IMR-90 (cell line): Measurements from ENCODE around the gene RUSF1.

Source experiments
- POLR2A ChIP-seq: IDR thresholded peaks from 2 replicates; pipeline ENCODE4 v1.6.1; 2012; ENCODE audit warnings: mild to moderate bottlenecking, low read depth, low read length
- RCOR1 ChIP-seq: IDR thresholded peaks from 2 replicates; pipeline ENCODE4 v1.6.1; 2012; ENCODE audit warnings: mild to moderate bottlenecking, low read length, improper control_type of control experiment; ENCODE audit not compliant: insufficient replicate concordance
- TF ChIP-seq, protein P1 (sequence below): conservative IDR thresholded peaks from 2 replicates; pipeline ENCODE4 v1.5.1; 2012; ENCODE audit warnings: mild to moderate bottlenecking, low read depth, low read length, improper control_type of control experiment

DNA sequence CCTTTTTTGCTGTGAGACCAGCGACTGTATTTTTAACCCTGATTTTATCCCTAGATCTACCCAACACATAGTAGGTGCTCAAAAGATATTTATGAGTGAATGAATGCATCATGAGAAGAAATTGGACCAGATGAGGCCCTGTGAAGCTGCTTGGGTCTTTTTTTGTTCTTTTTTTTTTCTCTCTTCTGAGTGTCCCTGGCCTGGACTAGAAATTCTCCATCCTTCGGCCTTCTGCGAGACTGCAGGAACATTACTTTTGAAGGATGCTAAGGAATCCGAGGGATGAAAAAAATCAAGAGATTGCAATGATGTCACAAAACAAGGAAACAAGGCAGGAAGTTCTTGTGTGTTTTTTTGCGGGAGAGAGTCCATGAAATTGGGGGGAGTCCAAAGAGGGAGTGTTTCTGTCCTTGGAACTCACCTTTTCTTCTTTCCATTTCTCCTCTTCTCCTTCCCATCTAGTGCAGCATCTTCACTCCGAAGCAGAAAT lies 560 bp upstream of the RUSF1 start:
- TF ChIP-seq, protein P1, sequence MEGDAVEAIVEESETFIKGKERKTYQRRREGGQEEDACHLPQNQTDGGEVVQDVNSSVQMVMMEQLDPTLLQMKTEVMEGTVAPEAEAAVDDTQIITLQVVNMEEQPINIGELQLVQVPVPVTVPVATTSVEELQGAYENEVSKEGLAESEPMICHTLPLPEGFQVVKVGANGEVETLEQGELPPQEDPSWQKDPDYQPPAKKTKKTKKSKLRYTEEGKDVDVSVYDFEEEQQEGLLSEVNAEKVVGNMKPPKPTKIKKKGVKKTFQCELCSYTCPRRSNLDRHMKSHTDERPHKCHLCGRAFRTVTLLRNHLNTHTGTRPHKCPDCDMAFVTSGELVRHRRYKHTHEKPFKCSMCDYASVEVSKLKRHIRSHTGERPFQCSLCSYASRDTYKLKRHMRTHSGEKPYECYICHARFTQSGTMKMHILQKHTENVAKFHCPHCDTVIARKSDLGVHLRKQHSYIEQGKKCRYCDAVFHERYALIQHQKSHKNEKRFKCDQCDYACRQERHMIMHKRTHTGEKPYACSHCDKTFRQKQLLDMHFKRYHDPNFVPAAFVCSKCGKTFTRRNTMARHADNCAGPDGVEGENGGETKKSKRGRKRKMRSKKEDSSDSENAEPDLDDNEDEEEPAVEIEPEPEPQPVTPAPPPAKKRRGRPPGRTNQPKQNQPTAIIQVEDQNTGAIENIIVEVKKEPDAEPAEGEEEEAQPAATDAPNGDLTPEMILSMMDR: no peak
- TF ChIP-seq RCOR1: no peak
- no peak for TF ChIP-seq POLR2A
